Fibroblast of lung (primary cell): ENCODE data around the gene MGLL. TPM values are rescaled to one million over a fixed set of nuclear protein-coding genes. Genes with fewer than 3 reads are reported as not detected.

ENCODE experiments used
- DNase-seq, 2 donors: peaks; one replicate each; pipeline versions ENCODE4 v3.0.0 to v3.0.0-alpha.2; 2010; ENCODE audit warnings: low read depth in 2 of 2
- H2AFZ ChIP-seq: 2 replicates; pipeline ENCODE4 v1.5.1; 2012; ENCODE audit warnings: low read length, control low read depth, inconsistent platforms
- H3K27ac ChIP-seq: 2 replicates; pipeline ENCODE4 v1.5.1; 2011; ENCODE audit warnings: low read length, control low read depth; ENCODE audit not compliant: insufficient read depth
- H3K27me3 ChIP-seq: 2 replicates; pipeline ENCODE4 v1.5.1; 2011; ENCODE audit warnings: mild to moderate bottlenecking, low read length; ENCODE audit not compliant: control insufficient read depth, insufficient read depth
- H3K36me3 ChIP-seq: 2 replicates; pipeline ENCODE4 v1.5.1; 2011; ENCODE audit warnings: low read length; ENCODE audit not compliant: control insufficient read depth, insufficient read depth
- H3K4me1 ChIP-seq: 2 replicates; pipeline ENCODE4 v1.5.1; 2011; ENCODE audit warnings: low read length; ENCODE audit not compliant: control insufficient read depth, insufficient read depth; ENCODE audit errors: extremely low read depth
- H3K4me2 ChIP-seq: 2 replicates; pipeline ENCODE4 v1.5.1; 2011; ENCODE audit warnings: low read length, control low read depth; ENCODE audit not compliant: insufficient read depth; ENCODE audit errors: extremely low read depth
- H3K4me3 ChIP-seq, 4 experiments: fragments of 200-600 bp in 1 of 4; sonication (generic) in 1 of 4; replicated peaks in 1 of 4; 2 replicates each; pipeline ENCODE4 v1.5.1; 2011 to 2016; ENCODE audit warnings: low read length in 4 of 4, low read depth in 3 of 4, mild to moderate bottlenecking in 3 of 4, control low read depth in 2 of 4, inconsistent platforms in 1 of 4, mixed read lengths in 1 of 4; ENCODE audit not compliant: insufficient read depth in 1 of 4; ENCODE audit errors: control extremely low read depth in 1 of 4
- H3K79me2 ChIP-seq: 2 replicates; pipeline ENCODE4 v1.5.1; 2012; ENCODE audit warnings: mild to moderate bottlenecking, low read length, inconsistent platforms; ENCODE audit not compliant: control insufficient read depth, insufficient read depth
- H3K9ac ChIP-seq: 2 replicates; pipeline ENCODE4 v1.5.1; 2011; ENCODE audit warnings: mild to moderate bottlenecking, low read length, control low read depth; ENCODE audit not compliant: insufficient read depth
- H3K9me3 ChIP-seq: 2 replicates; pipeline ENCODE4 v1.5.1; 2012; ENCODE audit warnings: low read depth, low read length; ENCODE audit not compliant: control insufficient read depth, insufficient read depth
- H4K20me1 ChIP-seq: 2 replicates; pipeline ENCODE4 v1.5.1; 2011; ENCODE audit warnings: low read length; ENCODE audit not compliant: control insufficient read depth, insufficient read depth; ENCODE audit errors: extremely low read depth
- CTCF ChIP-seq, 2 donors: IDR thresholded peaks in 1 of 2; conservative IDR thresholded peaks in 1 of 2; 1 replicate in 1 of 2; 2 replicates in 1 of 2; pipeline ENCODE4 v1.5.1; 2011 to 2012; ENCODE audit warnings: low read length in 2 of 2, control low read depth in 1 of 2, inconsistent platforms in 1 of 2, low read depth in 1 of 2, mild to moderate bottlenecking in 1 of 2
- EZH2 ChIP-seq: IDR thresholded peaks from 2 replicates; pipeline ENCODE4 v1.5.1; 2012; ENCODE audit warnings: low read length, control low read depth, mild to moderate bottlenecking; ENCODE audit errors: missing control alignments
- polyA plus RNA-seq, 2 donors: library from polyadenylated mRNA; depleted of rRNA in 1 of 2; stranded (reverse) in 1 of 2; unstranded in 1 of 2; fragments of >200 nt; gene quantifications; 2 replicates each; pipeline ENCODE4 v1.2.1, GENCODE V29; 2011 to 2012; ENCODE audit warnings: missing spikeins in 1 of 2
- total RNA-seq: library from RNA; depleted of rRNA; stranded (reverse); fragments of >200 nt; gene quantifications from 2 replicates; pipeline ENCODE4 v1.2.1, GENCODE V29; 2014

The MGLL gene
- total and polyA plus RNA-seq, 2 donors (not counting 1 experiment from before 2014, with no cell fraction given): 60.1 to 122 TPM

- peaks cover 24% of the 10 kb centered on the region for H3K4me1 ChIP-seq
- H3K79me2 ChIP-seq: peaks cover 41% of the 10 kb centered on the region
- no peak overlapping the region for H2AFZ ChIP-seq
- no peaks in the 10 kb centered on the region for H4K20me1 ChIP-seq
- H3K4me2 ChIP-seq: peak overlapping the region; percentile 92
- H3K27me3 ChIP-seq: no peaks in the 10 kb centered on the region
- H3K9me3 ChIP-seq: no peaks in the 10 kb centered on the region
- H3K9ac ChIP-seq: peak overlapping the region; percentile 20
- peaks cover 16% of the 10 kb centered on the region for H3K36me3 ChIP-seq
- DNase-seq: peak; percentile 6 to 68
- TF ChIP-seq EZH2 (no peak), CTCF (conservative IDR thresholded peaks at IDR 0.05 in 1 of 2, IDR thresholded peaks at IDR 0.05 in 1 of 2; ENCODE audit: low read depth in 1 of 2, low read length in 2 of 2) (peak; percentile 33 to 46)
- peak overlapping the region; percentile 80 for H3K27ac ChIP-seq
- peak overlapping the region; percentile 64 to 77 (median 72) for H3K4me3 ChIP-seq
These were observed 2.0 kb downstream of the MGLL start for GRCh38 chr3:127820221-127820825.

GRCh38 chr3:127819656-127820055, 2.7 kb downstream of the MGLL start:
- Histone ChIP-seq H3K27me3 (no peaks in the 10 kb centered on the region), H3K36me3 (peaks cover 21% of the 10 kb centered on the region), H3K27ac (peak overlapping the region; percentile 80), H3K9me3 (no peaks in the 10 kb centered on the region), H3K4me1 (peaks cover 24% of the 10 kb centered on the region), H4K20me1 (no peaks in the 10 kb centered on the region), H2AFZ (no peak overlapping the region), H3K9ac (no peak overlapping the region), H3K4me3 (peak overlapping the region in 1 of 4 experiments; percentile 74), H3K79me2 (peaks cover 45% of the 10 kb centered on the region), H3K4me2 (peak overlapping the region; percentile 92)
- no peak for TF ChIP-seq EZH2
- TF ChIP-seq CTCF (conservative IDR thresholded peaks at IDR 0.05 in 1 of 2, IDR thresholded peaks at IDR 0.05 in 1 of 2; ENCODE audit: low read depth in 1 of 2, low read length in 2 of 2): no peak
- DNase-seq: no peak

GRCh38 chr3:127819086-127819485, 3.2 kb downstream of the MGLL start:
- TF ChIP-seq CTCF (conservative IDR thresholded peaks at IDR 0.05 in 1 of 2, IDR thresholded peaks at IDR 0.05 in 1 of 2; ENCODE audit: low read depth in 1 of 2, low read length in 2 of 2) (no peak), EZH2 (no peak)
- Histone ChIP-seq H3K27me3 (no peaks in the 10 kb centered on the region), H3K4me3 (no peak overlapping the region), H2AFZ (no peak overlapping the region), H3K4me1 (peaks cover 29% of the 10 kb centered on the region), H4K20me1 (no peaks in the 10 kb centered on the region), H3K27ac (peak overlapping the region; percentile 29), H3K9me3 (no peaks in the 10 kb centered on the region), H3K9ac (no peak overlapping the region), H3K36me3 (peaks cover 21% of the 10 kb centered on the region), H3K4me2 (no peak overlapping the region), H3K79me2 (peaks cover 48% of the 10 kb centered on the region)
- DNase-seq: no peak
